WTC11 (cell line): ENCODE results near the gene CTIF. TPM values are rescaled to one million over a fixed set of nuclear protein-coding genes. Genes with fewer than 3 reads are reported as not detected.

Source experiments
- ATAC-seq: fragments of 200-7000 bp; cut with Tn5 transposase; 2 replicates; pipeline ENCODE4 v1.10.0; 2021; ENCODE audit warnings: mild to moderate bottlenecking, moderate library complexity
- CTCF ChIA-PET: fragments of 300-600 bp; sonication (Branson Sonifier 250); formaldehyde crosslinking; loops from one replicate; lab custom pipeline; 2021; ENCODE audit warnings: antibody characterized with exemption; lab: Charles Lee
- POLR2A ChIA-PET: fragments of 350-600 bp; sonication (Branson Sonifier 250); formaldehyde crosslinking; loops from one replicate; lab custom pipeline; 2021; ENCODE audit warnings: antibody characterized with exemption; lab: Charles Lee
- DNase-seq: peaks from one replicate; pipeline ENCODE4 v3.0.0; 2021; ENCODE audit warnings: low spot score
- H3K27ac Mint-ChIP-seq: 2 replicates; pipeline ENCODE4 v1.8.0; 2021; ENCODE audit warnings: mixed read lengths
- H3K27me3 Mint-ChIP-seq: 2 replicates; pipeline ENCODE4 v1.8.0; 2021; ENCODE audit warnings: low read depth, mild to moderate bottlenecking, moderate library complexity, mixed read lengths
- H3K36me3 Mint-ChIP-seq: 2 replicates; pipeline ENCODE4 v1.8.0; 2021; ENCODE audit warnings: mixed read lengths
- H3K4me1 Mint-ChIP-seq: 2 replicates; pipeline ENCODE4 v1.8.0; 2022; ENCODE audit warnings: mixed read lengths
- H3K4me3 Mint-ChIP-seq: 2 replicates; pipeline ENCODE4 v1.8.0; 2021; ENCODE audit warnings: mild to moderate bottlenecking, moderate library complexity, mixed read lengths
- H3K9me3 Mint-ChIP-seq: 2 replicates; pipeline ENCODE4 v1.8.0; 2021; ENCODE audit warnings: mixed read lengths
- ATF1 ChIP-seq: sonication (generic); formaldehyde crosslinking; IDR thresholded peaks from 2 replicates; pipeline ENCODE4 v1.8.1; 2023; ENCODE audit warnings: mild to moderate bottlenecking, moderate library complexity, missing genetic modification reagents
- CBFB ChIP-seq: sonication (generic); formaldehyde crosslinking; IDR thresholded peaks from 2 replicates; pipeline ENCODE4 v1.8.1; 2022; ENCODE audit warnings: mild to moderate bottlenecking, low read depth, missing genetic modification reagents
- CREM ChIP-seq: sonication (generic); formaldehyde crosslinking; IDR thresholded peaks from 2 replicates; pipeline ENCODE4 v1.8.1; 2022; ENCODE audit warnings: mild to moderate bottlenecking, missing genetic modification reagents, moderate library complexity
- EMX1 ChIP-seq: fragments of 250-450 bp; sonication (Bioruptor Pico); IDR thresholded peaks from 2 replicates; pipeline ENCODE4 v1.8.0; 2021; ENCODE audit warnings: mild to moderate bottlenecking
- GRHL2 ChIP-seq: fragments of 250-450 bp; sonication (Bioruptor Pico); IDR thresholded peaks from 2 replicates; pipeline ENCODE4 v1.8.0; 2022; ENCODE audit warnings: mild to moderate bottlenecking, moderate library complexity; ENCODE audit not compliant: insufficient replicate concordance, severe bottlenecking
- GTF2I ChIP-seq: fragments of 250-450 bp; sonication (Bioruptor Pico); conservative IDR thresholded peaks from 2 replicates; pipeline ENCODE4 v1.4.0; 2021; ENCODE audit warnings: mild to moderate bottlenecking
- HMGA2 ChIP-seq: fragments of 250-450 bp; sonication (Bioruptor Pico); IDR thresholded peaks from 2 replicates; pipeline ENCODE4 v1.4.0; 2021; ENCODE audit warnings: mild to moderate bottlenecking, moderate library complexity
- JUN ChIP-seq: sonication (generic); formaldehyde crosslinking; IDR thresholded peaks from 2 replicates; pipeline ENCODE4 v1.8.0; 2023; ENCODE audit warnings: mild to moderate bottlenecking, missing genetic modification reagents
- NFATC4 ChIP-seq: fragments of 250-450 bp; sonication (Bioruptor Pico); IDR thresholded peaks from 2 replicates; pipeline ENCODE4 v1.9.0; 2021; ENCODE audit warnings: mild to moderate bottlenecking
- NR1H2 ChIP-seq: sonication (generic); formaldehyde crosslinking; IDR thresholded peaks from 2 replicates; pipeline ENCODE4 v1.9.0; 2021; ENCODE audit warnings: mild to moderate bottlenecking, moderate library complexity, missing genetic modification reagents
- PRDM15 ChIP-seq: sonication (generic); formaldehyde crosslinking; IDR thresholded peaks from 2 replicates; pipeline ENCODE4 v1.8.0; 2022; ENCODE audit warnings: missing genetic modification reagents
- SMAD4 ChIP-seq: sonication (generic); formaldehyde crosslinking; IDR thresholded peaks from 2 replicates; pipeline ENCODE4 v1.8.0; 2022; ENCODE audit warnings: mild to moderate bottlenecking, missing genetic modification reagents
- TCF7 ChIP-seq: sonication (generic); formaldehyde crosslinking; IDR thresholded peaks from 2 replicates; pipeline ENCODE4 v1.8.0; 2022; ENCODE audit warnings: mild to moderate bottlenecking, low read depth, missing genetic modification reagents, moderate library complexity
- TP53 ChIP-seq: sonication (generic); formaldehyde crosslinking; IDR thresholded peaks from 2 replicates; pipeline ENCODE4 v1.8.1; 2023; ENCODE audit warnings: mild to moderate bottlenecking, missing genetic modification reagents
- ZMAT4 ChIP-seq: fragments of 250-450 bp; sonication (Bioruptor Pico); IDR thresholded peaks from 2 replicates; pipeline ENCODE4 v1.9.0; 2021; ENCODE audit warnings: mild to moderate bottlenecking
- ZNF121 ChIP-seq: sonication (generic); formaldehyde crosslinking; IDR thresholded peaks from 2 replicates; pipeline ENCODE4 v1.8.0; 2023; ENCODE audit warnings: missing genetic modification reagents
- ZNF232 ChIP-seq: sonication (generic); formaldehyde crosslinking; IDR thresholded peaks from 2 replicates; pipeline ENCODE4 v1.8.0; 2022; ENCODE audit warnings: mild to moderate bottlenecking, missing genetic modification reagents
- ZNF396 ChIP-seq: fragments of 250-450 bp; sonication (Bioruptor Pico); IDR thresholded peaks from 2 replicates; pipeline ENCODE4 v1.8.0; 2021; ENCODE audit warnings: mild to moderate bottlenecking, moderate library complexity, borderline replicate concordance
- ZNF532 ChIP-seq: fragments of 250-450 bp; sonication (Bioruptor Pico); IDR thresholded peaks from 2 replicates; pipeline ENCODE4 v1.9.0; 2021; ENCODE audit warnings: mild to moderate bottlenecking, borderline replicate concordance
- ZNF671 ChIP-seq: fragments of 250-450 bp; sonication (Bioruptor Pico); IDR thresholded peaks from 2 replicates; pipeline ENCODE4 v1.8.0; 2021; ENCODE audit warnings: mild to moderate bottlenecking
- total RNA-seq: library from RNA; stranded (reverse); gene quantifications from 3 replicates; pipeline ENCODE4 v1.2.3, GENCODE V29; 2021
- TF ChIP-seq, protein P1 (sequence below): sonication (generic); formaldehyde crosslinking; IDR thresholded peaks from 2 replicates; pipeline ENCODE4 v1.8.0; 2022; ENCODE audit warnings: mild to moderate bottlenecking, missing genetic modification reagents

CTIF gene
- total RNA-seq, 1 experiment from 2014 or later = 28.5 TPM

GRCh38 chr18:48899558-48900174, 360.8 kb downstream of the CTIF start:
- no peaks in the 10 kb centered on the region; the same call in 1 of the 2 replicates for H3K27me3 Mint-ChIP-seq
- H3K9me3 Mint-ChIP-seq = peaks cover 16% of the 10 kb centered on the region
- H3K4me1 Mint-ChIP-seq = peaks cover 4% of the 10 kb centered on the region
- ChIA-PET POLR2A (no interaction called here), CTCF (no interaction called here)
- H3K36me3 Mint-ChIP-seq = peaks cover 7% of the 10 kb centered on the region
- DNase-seq = no peak
- TF ChIP-seq PRDM15 (CRISPR knock-in tag) (no peak), EMX1 (CRISPR knock-in tag) (no peak), GRHL2 (CRISPR knock-in tag) (no peak), ZNF671 (no peak), HMGA2 (CRISPR knock-in tag) (no peak), TCF7 (CRISPR knock-in tag) (no peak), ZNF396 (CRISPR knock-in tag) (no peak), ZNF121 (CRISPR knock-in tag) (no peak), ZNF232 (CRISPR knock-in tag) (no peak), ATF1 (no peak), ZMAT4 (no peak), SMAD4 (no peak), GTF2I (CRISPR knock-in tag) (no peak), CREM (no peak), ZNF532 (CRISPR knock-in tag) (no peak), CBFB (CRISPR knock-in tag) (no peak), JUN (CRISPR knock-in tag) (no peak)
- TF ChIP-seq, protein P1, sequence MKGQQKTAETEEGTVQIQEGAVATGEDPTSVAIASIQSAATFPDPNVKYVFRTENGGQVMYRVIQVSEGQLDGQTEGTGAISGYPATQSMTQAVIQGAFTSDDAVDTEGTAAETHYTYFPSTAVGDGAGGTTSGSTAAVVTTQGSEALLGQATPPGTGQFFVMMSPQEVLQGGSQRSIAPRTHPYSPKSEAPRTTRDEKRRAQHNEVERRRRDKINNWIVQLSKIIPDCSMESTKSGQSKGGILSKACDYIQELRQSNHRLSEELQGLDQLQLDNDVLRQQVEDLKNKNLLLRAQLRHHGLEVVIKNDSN (CRISPR knock-in tag) = no peak
- TF ChIP-seq, all 79 proteins: peak for 0
- ATAC-seq = no peak
- no peak overlapping the region for H3K27ac Mint-ChIP-seq
- no peak overlapping the region for H3K4me3 Mint-ChIP-seq

- DNase-seq (no peak), ATAC-seq (no peak)
- Mint-ChIP-seq H3K27me3 (no peaks in the 10 kb centered on the region; the same call in 1 of the 2 replicates), H3K4me1 (peaks cover 4% of the 10 kb centered on the region), H3K4me3 (no peak overlapping the region), H3K36me3 (peaks cover 10% of the 10 kb centered on the region), H3K27ac (no peak overlapping the region), H3K9me3 (peaks cover 24% of the 10 kb centered on the region)
- CTCF ChIA-PET = interaction anchor here (1.0 kb wide), 1 partner anchor 30 kb away, joined by 4 read pairs; no protein-coding TSS in a partner anchor
- TF ChIP-seq GTF2I (CRISPR knock-in tag) (no peak), NFATC4 (CRISPR knock-in tag) (no peak), TP53 (CRISPR knock-in tag) (no peak), NR1H2 (no peak)
- POLR2A ChIA-PET = no interaction called here
Observed at GRCh38 chr18:48900469-48900868, 361.6 kb downstream of the CTIF start.
